Trophoblast cell (in vitro differentiated cells and primary cell): ENCODE results near the gene G2E3.

Experiments used
- DNase-seq, 2 donors: peaks; one replicate each; pipeline ENCODE4 v3.0.0-alpha.2; 2016
- H2AFZ ChIP-seq: 2 replicates; pipeline ENCODE4 v1.6.1; 2013; ENCODE audit warnings: low read length, moderate library complexity, mild to moderate bottlenecking; ENCODE audit not compliant: insufficient read depth, poor library complexity
- H2AK5ac ChIP-seq: 2 replicates; pipeline ENCODE4 v1.6.1; 2013; ENCODE audit warnings: mild to moderate bottlenecking, low read length
- H2BK120ac ChIP-seq: 2 replicates; pipeline ENCODE4 v1.6.1; 2013; ENCODE audit warnings: low read length, mild to moderate bottlenecking, moderate library complexity; ENCODE audit not compliant: insufficient read depth, poor library complexity
- H2BK12ac ChIP-seq: 2 replicates; pipeline ENCODE4 v1.6.1; 2013; ENCODE audit warnings: mild to moderate bottlenecking, low read length, moderate library complexity
- H2BK5ac ChIP-seq: 2 replicates; pipeline ENCODE4 v1.6.1; 2013; ENCODE audit warnings: low read length, low read depth, moderate library complexity, mild to moderate bottlenecking; ENCODE audit not compliant: poor library complexity
- H3K14ac ChIP-seq: 2 replicates; pipeline ENCODE4 v1.6.1; 2013; ENCODE audit warnings: mild to moderate bottlenecking, low read length
- H3K18ac ChIP-seq: 2 replicates; pipeline ENCODE4 v1.6.1; 2013; ENCODE audit warnings: mild to moderate bottlenecking, low read length
- H3K23ac ChIP-seq: 2 replicates; pipeline ENCODE4 v1.6.1; 2013; ENCODE audit warnings: low read length
- H3K27ac ChIP-seq: 2 replicates; pipeline ENCODE4 v1.5.1; 2013; ENCODE audit warnings: low read depth, mild to moderate bottlenecking, inconsistent platforms, low read length, moderate library complexity
- H3K27me3 ChIP-seq: 2 replicates; pipeline ENCODE4 v1.6.1; 2013; ENCODE audit warnings: inconsistent platforms, mild to moderate bottlenecking, low read length, moderate library complexity; ENCODE audit not compliant: insufficient read depth
- H3K36me3 ChIP-seq, 2 experiments: 1 replicate in 1 of 2; 2 replicates in 1 of 2; pipeline ENCODE4 v1.6.1; 2013; ENCODE audit warnings: low read length in 2 of 2, mild to moderate bottlenecking in 2 of 2, moderate library complexity in 1 of 2; ENCODE audit not compliant: insufficient read depth in 2 of 2, control insufficient read depth in 1 of 2
- H3K4ac ChIP-seq: 2 replicates; pipeline ENCODE4 v1.6.1; 2013; ENCODE audit warnings: low read depth, mild to moderate bottlenecking, low read length, moderate library complexity
- H3K4me1 ChIP-seq, 2 experiments: 1 replicate in 1 of 2; 2 replicates in 1 of 2; pipeline ENCODE4 v1.6.1; 2013; ENCODE audit warnings: low read length in 2 of 2, mild to moderate bottlenecking in 2 of 2, moderate library complexity in 1 of 2; ENCODE audit not compliant: insufficient read depth in 2 of 2, control insufficient read depth in 1 of 2
- H3K4me2 ChIP-seq: 2 replicates; pipeline ENCODE4 v1.6.1; 2013; ENCODE audit warnings: inconsistent platforms, mild to moderate bottlenecking, low read length, moderate library complexity
- H3K4me3 ChIP-seq: 2 replicates; pipeline ENCODE4 v1.5.1; 2013; ENCODE audit warnings: mild to moderate bottlenecking, low read depth, low read length, inconsistent platforms
- H3K79me1 ChIP-seq: one replicate; pipeline ENCODE4 v1.6.1; 2013; ENCODE audit warnings: low read length
- H3K79me2 ChIP-seq: 2 replicates; pipeline ENCODE4 v1.6.1; 2013; ENCODE audit warnings: low read length, mild to moderate bottlenecking; ENCODE audit not compliant: control insufficient read depth, insufficient read depth, poor library complexity
- H3K9ac ChIP-seq: 2 replicates; pipeline ENCODE4 v1.6.1; 2013; ENCODE audit warnings: mild to moderate bottlenecking, low read length
- H3K9me3 ChIP-seq: 2 replicates; pipeline ENCODE4 v1.6.1; 2013; ENCODE audit warnings: low read depth, mild to moderate bottlenecking, control low read depth, inconsistent platforms, low read length; ENCODE audit not compliant: insufficient read depth
- H4K12ac ChIP-seq: 2 replicates; pipeline ENCODE4 v1.6.1; 2013; ENCODE audit warnings: low read depth, mild to moderate bottlenecking, low read length, moderate library complexity
- H4K8ac ChIP-seq: 2 replicates; pipeline ENCODE4 v1.6.1; 2013; ENCODE audit warnings: low read depth, mild to moderate bottlenecking, low read length, moderate library complexity
- H4K91ac ChIP-seq: one replicate; pipeline ENCODE4 v1.6.1; 2013; ENCODE audit warnings: low read depth, mild to moderate bottlenecking, low read length, moderate library complexity
- WGBS: extraction: QIAGEN DNeasy Blood & Tissue Kit; methylation state at CpG from one replicate; pipeline ENCODE4 v1.1.7; 2013; ENCODE audit warnings: missing lambda C conversion rate; ENCODE audit not compliant: insufficient read length, insufficient coverage; ENCODE audit errors: extremely low coverage; 5-methylcytosine and 5-hydroxymethylcytosine counted together

Gene G2E3

DNA sequence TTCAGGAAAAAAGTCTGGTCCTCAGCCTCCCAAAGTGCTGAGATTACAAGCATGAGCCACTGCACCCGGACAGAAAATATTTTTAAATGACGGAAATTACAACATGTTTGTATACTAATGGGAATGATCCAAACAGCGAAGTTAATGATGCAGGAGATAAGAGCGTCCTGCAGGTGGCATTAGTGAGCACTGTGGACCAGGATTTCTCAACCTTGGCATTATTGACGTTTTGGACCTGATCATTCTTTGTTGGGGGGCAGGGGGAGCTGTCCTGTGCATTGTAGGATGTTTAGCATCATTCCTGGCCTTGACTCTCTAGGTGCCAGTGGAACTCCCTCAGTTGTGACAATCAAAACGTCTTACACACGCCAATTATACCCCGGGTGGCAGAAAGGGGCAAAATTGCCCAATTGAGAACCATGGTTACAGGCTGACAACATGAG lies 97.3 kb downstream of the G2E3 start:
- Histone ChIP-seq H3K4me2 (no peak overlapping the region), H2AFZ (no peak overlapping the region), H3K4me3 (no peak overlapping the region), H3K4ac (no peak overlapping the region), H3K36me3 (peaks cover 8 to 17% of the 10 kb centered on the region in 2 experiments), H3K14ac (no peak overlapping the region), H2AK5ac (no peak overlapping the region), H3K79me2 (no peaks in the 10 kb centered on the region), H3K79me1 (no peaks in the 10 kb centered on the region), H3K27ac (no peak overlapping the region), H4K8ac (no peak overlapping the region), H3K9ac (no peak overlapping the region), H2BK12ac (no peak overlapping the region), H2BK5ac (no peak overlapping the region), H3K9me3 (no peaks in the 10 kb centered on the region), H3K18ac (no peak overlapping the region), H3K4me1 (no peaks in the 10 kb centered on the region), H3K23ac (no peak overlapping the region), H4K91ac (no peak overlapping the region), H4K12ac (no peak overlapping the region), H3K27me3 (no peaks in the 10 kb centered on the region), H2BK120ac (no peak overlapping the region)
- peak; percentile 14 to 69 for DNase-seq
- WGBS, result no CpG with 5 or more reads among the region's 8 CpGs

DNA sequence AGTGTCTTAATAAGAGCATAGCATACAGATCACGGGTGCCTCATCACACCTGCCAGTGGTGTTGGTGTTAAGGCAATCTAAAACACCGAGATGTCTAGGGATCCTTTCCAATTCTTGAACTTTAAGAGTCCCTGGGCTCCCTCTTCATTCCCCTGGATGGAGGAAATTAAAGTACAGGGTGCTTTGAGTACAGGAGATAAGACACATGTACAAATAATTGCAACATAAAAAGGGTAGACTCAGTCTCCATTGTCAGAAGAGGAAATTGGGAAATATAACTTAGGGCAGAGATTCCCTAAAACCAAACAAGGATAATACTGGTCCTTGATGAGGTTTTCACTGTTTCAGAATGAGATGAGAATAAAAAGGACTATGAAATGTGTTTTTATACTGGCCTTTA lies 98.1 kb downstream of the G2E3 start:
- Histone ChIP-seq H3K4me2 (no peak overlapping the region), H2BK5ac (no peak overlapping the region), H2BK12ac (no peak overlapping the region), H2BK120ac (no peak overlapping the region), H3K4me3 (no peak overlapping the region), H3K36me3 (peaks cover 8 to 13% of the 10 kb centered on the region in 2 experiments), H3K79me1 (no peaks in the 10 kb centered on the region), H3K9ac (no peak overlapping the region), H2AK5ac (no peak overlapping the region), H2AFZ (no peak overlapping the region), H3K79me2 (no peaks in the 10 kb centered on the region), H3K4ac (no peak overlapping the region), H3K27ac (no peak overlapping the region), H3K23ac (no peak overlapping the region), H3K9me3 (no peaks in the 10 kb centered on the region), H4K12ac (no peak overlapping the region), H4K8ac (no peak overlapping the region), H3K18ac (no peak overlapping the region), H3K27me3 (no peaks in the 10 kb centered on the region), H4K91ac (no peak overlapping the region), H3K4me1 (no peaks in the 10 kb centered on the region), H3K14ac (no peak overlapping the region)
- no CpG with 5 or more reads among the region's 2 CpGs for WGBS
- no peak for DNase-seq

DNA sequence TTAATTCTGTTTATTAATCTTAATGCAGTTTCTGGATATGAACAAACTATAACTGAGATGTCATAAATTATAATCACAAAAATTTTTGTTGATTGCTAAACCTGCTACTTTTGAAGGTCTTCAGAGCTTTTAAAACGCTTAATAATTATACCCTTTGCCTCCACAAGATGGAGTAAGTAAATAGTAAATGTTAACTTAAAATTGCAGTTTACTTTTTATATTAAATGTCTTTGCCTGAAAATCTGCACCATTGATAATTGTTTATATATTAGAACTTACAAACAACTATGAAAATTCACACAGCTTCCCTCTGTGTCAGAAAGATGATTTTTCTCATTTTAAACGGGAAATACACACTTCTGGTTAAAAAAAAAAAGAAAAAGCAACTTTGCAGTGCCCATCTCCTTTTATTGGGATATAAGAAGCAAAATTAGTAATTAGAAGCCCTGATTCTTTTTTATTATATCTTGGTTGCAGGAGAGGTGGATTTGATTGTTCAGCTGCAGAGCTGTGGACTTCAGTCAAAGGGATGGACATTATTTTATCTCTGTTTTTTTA lies 98.7 kb downstream of the G2E3 start:
- Histone ChIP-seq H3K36me3 (peaks cover 7 to 12% of the 10 kb centered on the region in 2 experiments), H3K9me3 (no peaks in the 10 kb centered on the region), H3K4me2 (no peak overlapping the region), H2AFZ (no peak overlapping the region), H3K18ac (no peak overlapping the region), H3K27ac (no peak overlapping the region), H3K4me3 (no peak overlapping the region), H3K14ac (no peak overlapping the region), H3K9ac (no peak overlapping the region), H3K4ac (no peak overlapping the region), H2BK12ac (no peak overlapping the region), H2BK120ac (no peak overlapping the region), H4K91ac (no peak overlapping the region), H4K8ac (no peak overlapping the region), H3K79me1 (no peaks in the 10 kb centered on the region), H3K79me2 (no peaks in the 10 kb centered on the region), H4K12ac (no peak overlapping the region), H3K4me1 (no peaks in the 10 kb centered on the region), H3K27me3 (no peaks in the 10 kb centered on the region), H3K23ac (no peak overlapping the region), H2AK5ac (no peak overlapping the region), H2BK5ac (no peak overlapping the region)
- no CpG with 5 or more reads among the region's 2 CpGs for WGBS
- peak in 1 of 2 donors; percentile 38 for DNase-seq

DNA sequence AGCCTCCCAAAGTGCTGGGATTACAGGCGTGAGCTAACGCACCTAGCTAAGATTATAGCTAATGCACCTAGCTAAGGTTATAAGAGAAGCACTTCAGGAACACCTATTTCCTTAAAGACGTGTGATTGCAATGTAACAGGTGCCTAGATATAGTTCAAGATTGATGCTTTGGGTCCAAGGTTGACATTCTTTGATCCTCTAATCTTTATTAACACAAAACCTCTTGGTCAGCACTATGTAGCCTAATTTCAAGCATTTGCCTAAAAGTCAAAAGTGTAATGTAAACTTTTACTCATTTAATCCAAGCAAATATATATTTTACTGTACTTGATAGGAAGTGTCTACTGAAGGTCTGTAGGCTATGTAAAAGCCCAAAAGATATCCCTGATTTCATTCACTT lies 99.7 kb downstream of the G2E3 start:
- no peak overlapping the region for H2AK5ac ChIP-seq
- H3K18ac ChIP-seq, result no peak overlapping the region
- H3K4me1 ChIP-seq, result no peaks in the 10 kb centered on the region
- H2BK120ac ChIP-seq, result no peak overlapping the region
- H3K27me3 ChIP-seq, result no peaks in the 10 kb centered on the region
- no peak overlapping the region for H4K12ac ChIP-seq
- H4K8ac ChIP-seq, result no peak overlapping the region
- no peaks in the 10 kb centered on the region for H3K79me2 ChIP-seq
- H3K4me2 ChIP-seq, result no peak overlapping the region
- DNase-seq, result no peak
- no peaks in the 10 kb centered on the region for H3K9me3 ChIP-seq
- H3K27ac ChIP-seq, result no peak overlapping the region
- H2BK5ac ChIP-seq, result no peak overlapping the region
- H3K14ac ChIP-seq, result no peak overlapping the region
- H3K23ac ChIP-seq, result no peak overlapping the region
- H3K4me3 ChIP-seq, result no peak overlapping the region
- H3K36me3 ChIP-seq, result peaks cover 3 to 8% of the 10 kb centered on the region in 2 experiments
- no peak overlapping the region for H4K91ac ChIP-seq
- no peak overlapping the region for H2AFZ ChIP-seq
- H2BK12ac ChIP-seq, result no peak overlapping the region
- H3K79me1 ChIP-seq, result no peaks in the 10 kb centered on the region
- no peak overlapping the region for H3K4ac ChIP-seq
- no CpG with 5 or more reads among the region's 3 CpGs for WGBS
- no peak overlapping the region for H3K9ac ChIP-seq
